Upper lobe of left lung (tissue), 4 donors: ENCODE results near the gene TLK2.
"Not testable (repeated sequence)": the region's sequence is repeated elsewhere in the genome, so short reads cannot be mapped to it uniquely, and the experiment has no call there.

Source experiments
- POLR2AphosphoS5 ChIP-seq, 2 donors: sonication (generic); formaldehyde crosslinking; IDR thresholded peaks; one replicate each; pipeline ENCODE4 v1.5.1; 2017; ENCODE audit warnings: antibody characterized with exemption in 2 of 2
- TF ChIP-seq, protein P1 (sequence below), 6 experiments: fragments of 450-650 bp in 4 of 6; fragments of 200-600 bp in 2 of 6; sonication (generic) in 2 of 6; IDR thresholded peaks; one replicate each; pipeline ENCODE4 v1.5.1; 2016 to 2019; ENCODE audit warnings: antibody characterized with exemption in 6 of 6

DNA sequence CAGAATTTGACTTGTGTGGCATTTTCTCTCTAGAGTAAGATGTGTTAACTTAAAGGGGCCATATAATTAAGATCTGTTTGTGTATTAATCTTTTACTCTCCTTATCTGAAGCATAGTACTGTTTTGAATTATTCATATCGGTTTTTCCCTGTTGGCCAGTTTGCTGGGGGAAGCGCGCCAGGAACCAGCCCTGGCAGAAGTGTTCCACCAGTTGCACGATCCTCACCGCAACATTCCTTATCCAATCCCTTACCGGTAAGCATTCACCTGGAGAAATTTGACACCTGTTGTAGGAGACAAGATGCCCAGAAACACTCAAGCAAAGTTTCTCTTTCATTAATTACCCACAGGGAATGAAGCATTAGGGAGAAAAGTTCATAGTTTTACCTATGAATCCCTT lies 45.5 kb downstream of the TLK2 start:
- TF ChIP-seq, protein P1, sequence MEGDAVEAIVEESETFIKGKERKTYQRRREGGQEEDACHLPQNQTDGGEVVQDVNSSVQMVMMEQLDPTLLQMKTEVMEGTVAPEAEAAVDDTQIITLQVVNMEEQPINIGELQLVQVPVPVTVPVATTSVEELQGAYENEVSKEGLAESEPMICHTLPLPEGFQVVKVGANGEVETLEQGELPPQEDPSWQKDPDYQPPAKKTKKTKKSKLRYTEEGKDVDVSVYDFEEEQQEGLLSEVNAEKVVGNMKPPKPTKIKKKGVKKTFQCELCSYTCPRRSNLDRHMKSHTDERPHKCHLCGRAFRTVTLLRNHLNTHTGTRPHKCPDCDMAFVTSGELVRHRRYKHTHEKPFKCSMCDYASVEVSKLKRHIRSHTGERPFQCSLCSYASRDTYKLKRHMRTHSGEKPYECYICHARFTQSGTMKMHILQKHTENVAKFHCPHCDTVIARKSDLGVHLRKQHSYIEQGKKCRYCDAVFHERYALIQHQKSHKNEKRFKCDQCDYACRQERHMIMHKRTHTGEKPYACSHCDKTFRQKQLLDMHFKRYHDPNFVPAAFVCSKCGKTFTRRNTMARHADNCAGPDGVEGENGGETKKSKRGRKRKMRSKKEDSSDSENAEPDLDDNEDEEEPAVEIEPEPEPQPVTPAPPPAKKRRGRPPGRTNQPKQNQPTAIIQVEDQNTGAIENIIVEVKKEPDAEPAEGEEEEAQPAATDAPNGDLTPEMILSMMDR (IDR thresholded peaks at IDR 0.05): not testable (repeated sequence)
- TF ChIP-seq POLR2AphosphoS5 (IDR thresholded peaks at IDR 0.05): not testable (repeated sequence)
